Esophagus squamous epithelium (tissue), 4 donors: ENCODE measurements around the gene CDK6.

Experiments
- POLR2A ChIP-seq, 4 donors: fragments of 450-650 bp; IDR thresholded peaks; one replicate each; pipeline ENCODE4 v1.6.1; 2017; ENCODE audit warnings: antibody characterized with exemption in 4 of 4, mild to moderate bottlenecking in 4 of 4, moderate library complexity in 3 of 4
- TF ChIP-seq, protein P1 (sequence below), 6 experiments: fragments of 450-650 bp in 4 of 6; fragments of 200-600 bp in 2 of 6; sonication (generic) in 2 of 6; IDR thresholded peaks; one replicate each; pipeline ENCODE4 v1.5.1; 2016 to 2019; ENCODE audit warnings: antibody characterized with exemption in 6 of 6, mild to moderate bottlenecking in 4 of 6, moderate library complexity in 4 of 6

- TF ChIP-seq, protein P1, sequence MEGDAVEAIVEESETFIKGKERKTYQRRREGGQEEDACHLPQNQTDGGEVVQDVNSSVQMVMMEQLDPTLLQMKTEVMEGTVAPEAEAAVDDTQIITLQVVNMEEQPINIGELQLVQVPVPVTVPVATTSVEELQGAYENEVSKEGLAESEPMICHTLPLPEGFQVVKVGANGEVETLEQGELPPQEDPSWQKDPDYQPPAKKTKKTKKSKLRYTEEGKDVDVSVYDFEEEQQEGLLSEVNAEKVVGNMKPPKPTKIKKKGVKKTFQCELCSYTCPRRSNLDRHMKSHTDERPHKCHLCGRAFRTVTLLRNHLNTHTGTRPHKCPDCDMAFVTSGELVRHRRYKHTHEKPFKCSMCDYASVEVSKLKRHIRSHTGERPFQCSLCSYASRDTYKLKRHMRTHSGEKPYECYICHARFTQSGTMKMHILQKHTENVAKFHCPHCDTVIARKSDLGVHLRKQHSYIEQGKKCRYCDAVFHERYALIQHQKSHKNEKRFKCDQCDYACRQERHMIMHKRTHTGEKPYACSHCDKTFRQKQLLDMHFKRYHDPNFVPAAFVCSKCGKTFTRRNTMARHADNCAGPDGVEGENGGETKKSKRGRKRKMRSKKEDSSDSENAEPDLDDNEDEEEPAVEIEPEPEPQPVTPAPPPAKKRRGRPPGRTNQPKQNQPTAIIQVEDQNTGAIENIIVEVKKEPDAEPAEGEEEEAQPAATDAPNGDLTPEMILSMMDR (IDR thresholded peaks at IDR 0.05) = no peak
- no peak for TF ChIP-seq POLR2A (IDR thresholded peaks at IDR 0.05)
These were observed 8.8 kb downstream of the CDK6 start for GRCh38 chr7:92827464-92828120.
